SK-N-SH (cell line): Measurements from ENCODE around the gene C3AR1. TPM values are rescaled to one million over a fixed set of nuclear protein-coding genes. Genes with fewer than 3 reads are reported as not detected.

Source experiments
- CTCF ChIA-PET: fragments of 300-600, 350-600 bp; formaldehyde crosslinking; extraction: SDS; loops from one replicate; lab custom pipeline; 2021; lab: Yijun Ruan, JAX
- POLR2A ChIA-PET: fragments of 350-600 bp; sonication (Branson Sonifier 250); formaldehyde crosslinking; extraction: SDS; loops from one replicate; lab custom pipeline; 2020; ENCODE audit warnings: antibody characterized with exemption, inconsistent platforms; lab: Yijun Ruan, JAX
- DNase-seq: peaks from one replicate; pipeline ENCODE4 v3.0.0; 2012
- H2AFZ ChIP-seq: fragments of 200-600 bp; sonication (generic); 2 replicates; pipeline ENCODE4 v1.8.1; 2016; ENCODE audit warnings: antibody characterized with exemption, mild to moderate bottlenecking, low read depth
- H3F3A ChIP-seq: fragments of 200-600 bp; sonication (generic); replicated peaks from 2 replicates; pipeline ENCODE3; 2016; ENCODE audit warnings: antibody characterized with exemption, mild to moderate bottlenecking; ENCODE audit not compliant: insufficient read depth
- H3K27ac ChIP-seq, 2 experiments: fragments of 200-500 bp in 1 of 2; fragments of 200-600 bp in 1 of 2; sonication (Bioruptor generic) in 1 of 2; sonication (generic), shearing (Covaris generic) in 1 of 2; 2 replicates each; pipeline versions ENCODE4 v1.5.1 to v1.6.1; 2014 to 2016; ENCODE audit warnings: low read depth in 2 of 2, inconsistent platforms in 1 of 2, low read length in 1 of 2, mild to moderate bottlenecking in 1 of 2, mixed read lengths in 1 of 2
- H3K27me3 ChIP-seq: fragments of 200-600 bp; sonication (generic), shearing (Covaris generic); 2 replicates; pipeline ENCODE4 v1.6.1; 2016; ENCODE audit warnings: mixed run types; ENCODE audit not compliant: insufficient read depth
- H3K36me3 ChIP-seq, 2 experiments: fragments of 200-500 bp in 1 of 2; fragments of 200-600 bp in 1 of 2; sonication (Bioruptor generic) in 1 of 2; sonication (generic) in 1 of 2; replicated peaks in 1 of 2; 2 replicates each; pipeline versions ENCODE3 to v1.5.1; 2014 to 2016; ENCODE audit warnings: low read length in 1 of 2, mild to moderate bottlenecking in 1 of 2; ENCODE audit not compliant: insufficient read depth in 2 of 2, control insufficient read depth in 1 of 2
- H3K4me1 ChIP-seq, 2 experiments: fragments of 200-500 bp in 1 of 2; fragments of 200-600 bp in 1 of 2; sonication (Bioruptor generic) in 1 of 2; sonication (generic), shearing (Covaris generic) in 1 of 2; 2 replicates each; pipeline versions ENCODE4 v1.5.1 to v1.6.1; 2014 to 2016; ENCODE audit warnings: low read depth in 1 of 2, low read length in 1 of 2, mixed run types in 1 of 2; ENCODE audit not compliant: insufficient read depth in 2 of 2, control insufficient read depth in 1 of 2
- H3K4me2 ChIP-seq: fragments of 200-600 bp; sonication (generic), shearing (Covaris generic); 2 replicates; pipeline ENCODE4 v1.6.1; 2017; ENCODE audit warnings: mixed run types
- H3K4me3 ChIP-seq, 2 experiments: fragments of 200-500 bp in 1 of 2; fragments of 200-600 bp in 1 of 2; sonication (Bioruptor generic) in 1 of 2; sonication (generic), shearing (Covaris generic) in 1 of 2; 2 replicates each; pipeline versions ENCODE4 v1.5.1 to v1.8.1; 2014 to 2016; ENCODE audit warnings: low read depth in 2 of 2, inconsistent platforms in 1 of 2, low read length in 1 of 2, mild to moderate bottlenecking in 1 of 2, mixed read lengths in 1 of 2, moderate library complexity in 1 of 2
- H3K79me2 ChIP-seq: fragments of 200-600 bp; sonication (generic); 2 replicates; pipeline ENCODE4 v1.8.1; 2017; ENCODE audit warnings: mild to moderate bottlenecking; ENCODE audit not compliant: insufficient read depth
- H3K9ac ChIP-seq: fragments of 200-600 bp; sonication (generic); 2 replicates; pipeline ENCODE4 v1.6.1; 2017; ENCODE audit warnings: mixed run types
- H3K9me2 ChIP-seq: fragments of 200-600 bp; sonication (generic); 2 replicates; pipeline ENCODE4 v1.6.1; 2017; ENCODE audit warnings: mixed run types
- H3K9me3 ChIP-seq: fragments of 200-600 bp; sonication (generic); 2 replicates; pipeline ENCODE4 v1.6.1; 2017; ENCODE audit warnings: mixed run types, mild to moderate bottlenecking, moderate library complexity
- H4K20me1 ChIP-seq: fragments of 200-600 bp; sonication (generic); 2 replicates; pipeline ENCODE4 v1.6.1; 2017; ENCODE audit warnings: mild to moderate bottlenecking, mixed run types; ENCODE audit not compliant: insufficient read depth
- FOSL2 ChIP-seq: IDR thresholded peaks from 2 replicates; pipeline ENCODE4 v1.4.0; 2012; ENCODE audit warnings: low read depth, mild to moderate bottlenecking, moderate library complexity, borderline replicate concordance
- FOXJ3 ChIP-seq: sonication (generic); formaldehyde crosslinking; IDR thresholded peaks from 2 replicates; pipeline ENCODE4 v1.5.1; 2020; ENCODE audit warnings: mild to moderate bottlenecking, missing genetic modification reagents
- FOXM1 ChIP-seq: IDR thresholded peaks from 2 replicates; pipeline ENCODE4 v1.4.0; 2012; ENCODE audit warnings: low read depth, mild to moderate bottlenecking
- GABPA ChIP-seq: IDR thresholded peaks from 2 replicates; pipeline ENCODE4 v1.4.0; 2012; ENCODE audit warnings: low read depth, mild to moderate bottlenecking
- JUND ChIP-seq: IDR thresholded peaks from 2 replicates; pipeline ENCODE4 v1.4.0; 2012
- MEF2A ChIP-seq: IDR thresholded peaks from 2 replicates; pipeline ENCODE4 v1.4.0; 2012; ENCODE audit warnings: low read depth, borderline replicate concordance
- NFIC ChIP-seq: IDR thresholded peaks from 2 replicates; pipeline ENCODE4 v1.4.0; 2012; ENCODE audit warnings: borderline replicate concordance
- NRF1 ChIP-seq: IDR thresholded peaks from 2 replicates; pipeline ENCODE4 v1.6.1; 2012; ENCODE audit warnings: low read depth, mild to moderate bottlenecking, low read length
- RAD21 ChIP-seq: IDR thresholded peaks from 2 replicates; pipeline ENCODE4 v1.6.1; 2012; ENCODE audit warnings: mild to moderate bottlenecking, low read length
- RCOR1 ChIP-seq: fragments of 150-350 bp; IDR thresholded peaks from 2 replicates; pipeline ENCODE4 v1.6.1; 2017; ENCODE audit warnings: antibody characterized with exemption, low read length
- SMC3 ChIP-seq: IDR thresholded peaks from 2 replicates; pipeline ENCODE4 v1.6.1; 2012; ENCODE audit warnings: low read depth, low read length, improper control_type of control experiment
- TAF1 ChIP-seq: IDR thresholded peaks from 2 replicates; pipeline ENCODE4 v1.6.1; 2012; ENCODE audit warnings: low read depth, mild to moderate bottlenecking, low read length, moderate library complexity, borderline replicate concordance
- TCF12 ChIP-seq: IDR thresholded peaks from 2 replicates; pipeline ENCODE4 v1.4.0; 2012
- WGBS: methylation state at CpG from one replicate; pipeline ENCODE4 v1.1.6; 2017; ENCODE audit warnings: low lambda C conversion rate; 5-methylcytosine and 5-hydroxymethylcytosine counted together
- polyA plus RNA-seq, 3 experiments: library from polyadenylated mRNA; depleted of rRNA; stranded (reverse); fragments of >200 nt; gene quantifications; 2 replicates each; pipeline ENCODE4 v1.2.3, GENCODE V29; 2012
- TF ChIP-seq, protein P1 (sequence below): IDR thresholded peaks from 2 replicates; pipeline ENCODE4; 2012
- TF ChIP-seq, protein P2 (sequence below): fragments of 150-350 bp; IDR thresholded peaks from 2 replicates; pipeline ENCODE4 v1.6.1; 2017; ENCODE audit warnings: antibody characterized with exemption, low read length, low read depth, borderline replicate concordance
- TF ChIP-seq, protein P3 (sequence below): IDR thresholded peaks from 2 replicates; pipeline ENCODE4 v1.4.0; 2012; ENCODE audit warnings: low read depth, borderline replicate concordance
- TF ChIP-seq, protein P4 (sequence below): fragments of 200-600 bp; sonication (generic); IDR thresholded peaks from 2 replicates; pipeline ENCODE4 v1.6.1; 2017; ENCODE audit warnings: antibody characterized with exemption, mild to moderate bottlenecking, moderate library complexity
- TF ChIP-seq, protein P5 (sequence below): fragments of 150-350 bp; IDR thresholded peaks from 2 replicates; pipeline ENCODE4 v1.6.1; 2016; ENCODE audit warnings: mild to moderate bottlenecking, low read depth, low read length
- TF ChIP-seq, protein P6 (sequence below): IDR thresholded peaks from 2 replicates; pipeline ENCODE4 v1.4.0; 2012; ENCODE audit warnings: low read depth

The C3AR1 gene
- polyA plus RNA-seq, 1 of the 3 experiments (the other 2 are of a cell fraction), result 1.4 TPM

DNA sequence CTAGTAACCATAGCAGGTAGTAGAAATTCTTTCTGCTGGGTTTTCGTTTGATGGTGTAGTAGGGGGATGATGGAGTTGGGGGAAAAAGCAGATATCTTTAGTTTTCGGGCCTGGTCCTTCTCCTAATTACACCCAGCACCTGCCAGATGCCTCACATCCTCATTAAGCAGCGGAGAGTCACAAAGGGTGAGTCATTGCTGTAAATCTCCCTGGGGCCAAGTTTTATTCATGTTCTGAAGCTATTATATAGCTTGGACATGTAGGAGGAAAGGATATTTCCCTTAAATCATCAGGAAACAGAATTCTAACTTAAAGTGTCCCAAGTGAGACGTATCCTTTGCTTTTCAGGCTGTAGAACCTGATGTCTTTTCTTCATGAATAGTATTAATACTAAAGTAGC is 11.0 kb upstream of the C3AR1 start:
- Histone ChIP-seq H3K9ac (no peak overlapping the region), H3K4me3 (no peak overlapping the region), H3K79me2 (peaks cover 6% of the 10 kb centered on the region; the same call in 1 of the 2 replicates), H3K27me3 (no peaks in the 10 kb centered on the region), H3K4me1 (peaks cover 3 to 12% of the 10 kb centered on the region in 2 experiments; a peak in 3 of 4 replicates), H3K9me2 (no peaks in the 10 kb centered on the region), H3K4me2 (no peak overlapping the region), H3K36me3 (no peaks in the 10 kb centered on the region), H4K20me1 (no peaks in the 10 kb centered on the region), H2AFZ (no peak overlapping the region), H3K9me3 (no peaks in the 10 kb centered on the region), H3K27ac (no peak overlapping the region), H3F3A (peaks cover 9% of the 10 kb centered on the region)
- ChIA-PET POLR2A (no interaction called here), CTCF (interaction anchor here (1.1 to 5.5 kb wide), 5 partner anchors 11 to 121 kb away, joined by 3 to 89 read pairs (median 16); partner anchors contain the start of genes C3AR1 and FOXJ2)
- peak; percentile 17 for DNase-seq
- 23% methylated on average over 4 of the region's 4 CpGs for WGBS
- peak; percentile 62 for TF ChIP-seq FOSL2
- peak; percentile 45; the same call in 1 of the 2 replicates for TF ChIP-seq TCF12
- peak; percentile 58 for TF ChIP-seq JUND
- no peak for TF ChIP-seq FOXM1
- TF ChIP-seq, protein P1, sequence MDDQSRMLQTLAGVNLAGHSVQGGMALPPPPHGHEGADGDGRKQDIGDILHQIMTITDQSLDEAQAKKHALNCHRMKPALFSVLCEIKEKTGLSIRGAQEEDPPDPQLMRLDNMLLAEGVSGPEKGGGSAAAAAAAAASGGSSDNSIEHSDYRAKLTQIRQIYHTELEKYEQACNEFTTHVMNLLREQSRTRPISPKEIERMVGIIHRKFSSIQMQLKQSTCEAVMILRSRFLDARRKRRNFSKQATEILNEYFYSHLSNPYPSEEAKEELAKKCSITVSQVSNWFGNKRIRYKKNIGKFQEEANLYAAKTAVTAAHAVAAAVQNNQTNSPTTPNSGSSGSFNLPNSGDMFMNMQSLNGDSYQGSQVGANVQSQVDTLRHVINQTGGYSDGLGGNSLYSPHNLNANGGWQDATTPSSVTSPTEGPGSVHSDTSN, result peak; percentile 24; the same call in 1 of the 2 replicates

DNA sequence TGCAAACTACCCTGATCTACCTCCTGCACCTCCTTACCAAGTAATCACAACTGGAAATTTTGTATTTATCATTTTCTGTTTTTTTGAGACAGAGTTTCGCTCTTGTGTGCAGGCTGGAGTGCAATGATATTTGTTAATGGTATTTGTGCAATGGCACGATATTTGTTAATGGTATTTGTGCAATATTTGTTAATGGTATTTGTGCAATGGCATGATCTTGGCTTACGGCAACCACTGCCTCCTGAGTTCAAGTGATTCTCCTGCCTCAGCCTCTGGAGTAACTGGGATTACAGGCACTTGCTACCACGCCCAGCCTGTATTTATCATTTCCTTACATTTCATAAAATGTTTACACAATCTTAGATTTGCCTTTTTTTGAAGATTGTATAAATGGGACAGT is 10.2 kb upstream of the C3AR1 start:
- Histone ChIP-seq H3K79me2 (peaks cover 1% of the 10 kb centered on the region; the same call in 1 of the 2 replicates), H4K20me1 (no peaks in the 10 kb centered on the region), H3K27me3 (no peaks in the 10 kb centered on the region), H3K27ac (no peak overlapping the region), H3K9me3 (no peaks in the 10 kb centered on the region), H3K36me3 (no peaks in the 10 kb centered on the region), H3K9ac (no peak overlapping the region), H3F3A (peaks cover 9% of the 10 kb centered on the region), H3K9me2 (no peaks in the 10 kb centered on the region), H3K4me2 (no peak overlapping the region), H3K4me3 (no peak overlapping the region), H2AFZ (no peak overlapping the region), H3K4me1 (peaks cover 3 to 12% of the 10 kb centered on the region in 2 experiments; a peak in 3 of 4 replicates)
- 90% methylated on average over 4 of the region's 4 CpGs for WGBS
- CTCF ChIA-PET, result interaction anchor here (1.1 kb wide), 1 partner anchor 121 kb away, joined by 3 read pairs; no protein-coding TSS in a partner anchor
- POLR2A ChIA-PET, result no interaction called here
- no peak for DNase-seq
- TF ChIP-seq RAD21, result no peak
- TF ChIP-seq, protein P1, result no peak
- no peak for TF ChIP-seq FOXJ3 (CRISPR knock-in tag)
- no peak for TF ChIP-seq JUND
- TF ChIP-seq, protein P2, sequence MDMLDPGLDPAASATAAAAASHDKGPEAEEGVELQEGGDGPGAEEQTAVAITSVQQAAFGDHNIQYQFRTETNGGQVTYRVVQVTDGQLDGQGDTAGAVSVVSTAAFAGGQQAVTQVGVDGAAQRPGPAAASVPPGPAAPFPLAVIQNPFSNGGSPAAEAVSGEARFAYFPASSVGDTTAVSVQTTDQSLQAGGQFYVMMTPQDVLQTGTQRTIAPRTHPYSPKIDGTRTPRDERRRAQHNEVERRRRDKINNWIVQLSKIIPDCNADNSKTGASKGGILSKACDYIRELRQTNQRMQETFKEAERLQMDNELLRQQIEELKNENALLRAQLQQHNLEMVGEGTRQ, result no peak
- no peak for TF ChIP-seq MEF2A
- no peak for TF ChIP-seq TCF12
- TF ChIP-seq GABPA, result no peak
- no peak for TF ChIP-seq RCOR1
- no peak for TF ChIP-seq NRF1
- TF ChIP-seq, protein P3, sequence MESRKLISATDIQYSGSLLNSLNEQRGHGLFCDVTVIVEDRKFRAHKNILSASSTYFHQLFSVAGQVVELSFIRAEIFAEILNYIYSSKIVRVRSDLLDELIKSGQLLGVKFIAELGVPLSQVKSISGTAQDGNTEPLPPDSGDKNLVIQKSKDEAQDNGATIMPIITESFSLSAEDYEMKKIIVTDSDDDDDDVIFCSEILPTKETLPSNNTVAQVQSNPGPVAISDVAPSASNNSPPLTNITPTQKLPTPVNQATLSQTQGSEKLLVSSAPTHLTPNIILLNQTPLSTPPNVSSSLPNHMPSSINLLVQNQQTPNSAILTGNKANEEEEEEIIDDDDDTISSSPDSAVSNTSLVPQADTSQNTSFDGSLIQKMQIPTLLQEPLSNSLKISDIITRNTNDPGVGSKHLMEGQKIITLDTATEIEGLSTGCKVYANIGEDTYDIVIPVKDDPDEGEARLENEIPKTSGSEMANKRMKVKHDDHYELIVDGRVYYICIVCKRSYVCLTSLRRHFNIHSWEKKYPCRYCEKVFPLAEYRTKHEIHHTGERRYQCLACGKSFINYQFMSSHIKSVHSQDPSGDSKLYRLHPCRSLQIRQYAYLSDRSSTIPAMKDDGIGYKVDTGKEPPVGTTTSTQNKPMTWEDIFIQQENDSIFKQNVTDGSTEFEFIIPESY, result no peak
- no peak for TF ChIP-seq SMC3
- no peak for TF ChIP-seq TAF1
- no peak for TF ChIP-seq NFIC
- TF ChIP-seq, protein P4, sequence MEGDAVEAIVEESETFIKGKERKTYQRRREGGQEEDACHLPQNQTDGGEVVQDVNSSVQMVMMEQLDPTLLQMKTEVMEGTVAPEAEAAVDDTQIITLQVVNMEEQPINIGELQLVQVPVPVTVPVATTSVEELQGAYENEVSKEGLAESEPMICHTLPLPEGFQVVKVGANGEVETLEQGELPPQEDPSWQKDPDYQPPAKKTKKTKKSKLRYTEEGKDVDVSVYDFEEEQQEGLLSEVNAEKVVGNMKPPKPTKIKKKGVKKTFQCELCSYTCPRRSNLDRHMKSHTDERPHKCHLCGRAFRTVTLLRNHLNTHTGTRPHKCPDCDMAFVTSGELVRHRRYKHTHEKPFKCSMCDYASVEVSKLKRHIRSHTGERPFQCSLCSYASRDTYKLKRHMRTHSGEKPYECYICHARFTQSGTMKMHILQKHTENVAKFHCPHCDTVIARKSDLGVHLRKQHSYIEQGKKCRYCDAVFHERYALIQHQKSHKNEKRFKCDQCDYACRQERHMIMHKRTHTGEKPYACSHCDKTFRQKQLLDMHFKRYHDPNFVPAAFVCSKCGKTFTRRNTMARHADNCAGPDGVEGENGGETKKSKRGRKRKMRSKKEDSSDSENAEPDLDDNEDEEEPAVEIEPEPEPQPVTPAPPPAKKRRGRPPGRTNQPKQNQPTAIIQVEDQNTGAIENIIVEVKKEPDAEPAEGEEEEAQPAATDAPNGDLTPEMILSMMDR, result no peak
- TF ChIP-seq, protein P5, sequence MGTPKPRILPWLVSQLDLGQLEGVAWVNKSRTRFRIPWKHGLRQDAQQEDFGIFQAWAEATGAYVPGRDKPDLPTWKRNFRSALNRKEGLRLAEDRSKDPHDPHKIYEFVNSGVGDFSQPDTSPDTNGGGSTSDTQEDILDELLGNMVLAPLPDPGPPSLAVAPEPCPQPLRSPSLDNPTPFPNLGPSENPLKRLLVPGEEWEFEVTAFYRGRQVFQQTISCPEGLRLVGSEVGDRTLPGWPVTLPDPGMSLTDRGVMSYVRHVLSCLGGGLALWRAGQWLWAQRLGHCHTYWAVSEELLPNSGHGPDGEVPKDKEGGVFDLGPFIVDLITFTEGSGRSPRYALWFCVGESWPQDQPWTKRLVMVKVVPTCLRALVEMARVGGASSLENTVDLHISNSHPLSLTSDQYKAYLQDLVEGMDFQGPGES, result no peak
- TF ChIP-seq, protein P6, sequence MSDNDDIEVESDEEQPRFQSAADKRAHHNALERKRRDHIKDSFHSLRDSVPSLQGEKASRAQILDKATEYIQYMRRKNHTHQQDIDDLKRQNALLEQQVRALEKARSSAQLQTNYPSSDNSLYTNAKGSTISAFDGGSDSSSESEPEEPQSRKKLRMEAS, result no peak
